HG02840 (cell line): Measurements from ENCODE around the gene SCN5A.

Experiments used
- ATAC-seq: cut with Tn5 transposase; IDR thresholded peaks from one replicate; pipeline ENCODE4 v1.9.1; 2021; ENCODE audit warnings: mild to moderate bottlenecking, moderate library complexity, moderate number of reproducible peaks; ENCODE audit not compliant: unreplicated experiment, low FRiP score

Gene SCN5A

DNA sequence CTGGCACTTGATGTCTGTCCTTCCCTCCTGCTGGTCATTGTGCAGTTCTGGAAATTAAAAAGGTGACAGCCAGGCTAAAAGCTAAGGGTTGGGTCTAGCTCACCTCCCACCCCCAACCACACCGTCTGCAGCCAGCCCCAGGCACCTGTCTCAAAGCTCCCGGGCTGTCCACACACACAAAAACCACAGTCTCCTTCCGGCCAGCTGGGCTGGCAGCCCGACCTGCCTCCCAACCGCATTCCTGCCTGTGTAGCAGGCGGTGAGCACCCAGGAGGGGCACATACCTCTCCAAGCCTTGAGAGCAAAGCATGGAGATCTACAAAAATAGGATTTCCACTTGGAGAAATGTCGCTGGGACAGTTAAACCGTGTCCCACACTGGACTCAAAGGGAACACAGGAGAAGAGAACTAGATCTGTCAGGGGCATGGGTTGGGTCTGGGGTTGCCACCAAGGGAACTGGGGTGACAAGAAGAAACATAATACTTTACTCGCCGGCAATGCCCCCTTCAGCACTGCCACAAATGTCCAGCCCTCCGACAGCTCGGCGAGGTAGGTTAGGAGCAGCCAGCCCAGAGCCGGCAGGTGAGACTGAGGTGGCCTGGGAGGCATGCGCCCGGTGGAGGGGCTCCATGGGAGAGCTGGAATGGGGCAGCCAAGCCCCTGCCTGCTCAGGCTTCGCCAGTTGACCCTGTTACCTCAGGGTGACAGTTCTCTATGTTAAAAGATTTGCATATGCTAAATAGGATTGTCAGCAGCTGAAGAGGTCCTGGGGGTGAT is 101.1 kb downstream of the SCN5A start:
- ATAC-seq, result no peak

DNA sequence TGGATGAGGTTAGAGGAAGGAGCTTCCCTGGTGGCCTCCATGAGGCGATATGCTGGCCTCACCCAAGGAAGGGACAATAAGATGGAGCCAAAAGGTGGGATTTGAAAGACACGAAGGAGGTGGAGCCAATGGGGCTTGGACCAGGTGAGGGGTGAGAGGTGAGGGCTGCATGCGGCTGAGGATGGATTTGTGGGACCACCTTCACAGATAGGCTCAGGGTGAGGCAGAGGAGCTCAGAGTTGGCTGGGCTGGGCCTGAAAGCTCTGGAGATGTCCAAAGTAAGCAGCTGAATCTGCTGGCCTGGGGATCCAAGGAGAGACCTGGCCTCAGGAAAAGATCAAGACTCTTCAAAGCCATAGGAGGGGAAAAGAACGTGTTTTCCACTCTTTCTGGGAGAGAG is 103.5 kb downstream of the SCN5A start:
- no peak for ATAC-seq

DNA sequence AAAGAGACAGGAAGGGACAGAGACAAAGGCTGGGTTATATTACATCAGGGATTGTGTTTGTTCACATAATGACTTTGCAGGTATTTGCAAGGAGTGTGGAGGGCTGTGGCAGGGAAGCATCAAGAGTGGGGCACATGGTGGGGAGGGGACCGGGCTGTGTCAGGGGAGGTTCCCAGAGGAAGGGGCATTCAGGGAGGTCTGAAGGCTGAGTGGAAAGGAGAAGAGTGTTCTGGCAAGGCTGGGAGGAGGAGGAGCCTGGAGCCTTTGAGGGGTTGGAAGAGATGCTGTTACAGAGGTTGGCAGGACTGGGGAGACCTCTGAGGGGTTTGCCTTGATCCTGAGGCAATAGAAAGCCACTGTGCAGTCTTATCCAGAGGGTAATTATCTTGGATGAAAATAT is 103.9 kb downstream of the SCN5A start:
- no peak for ATAC-seq

DNA sequence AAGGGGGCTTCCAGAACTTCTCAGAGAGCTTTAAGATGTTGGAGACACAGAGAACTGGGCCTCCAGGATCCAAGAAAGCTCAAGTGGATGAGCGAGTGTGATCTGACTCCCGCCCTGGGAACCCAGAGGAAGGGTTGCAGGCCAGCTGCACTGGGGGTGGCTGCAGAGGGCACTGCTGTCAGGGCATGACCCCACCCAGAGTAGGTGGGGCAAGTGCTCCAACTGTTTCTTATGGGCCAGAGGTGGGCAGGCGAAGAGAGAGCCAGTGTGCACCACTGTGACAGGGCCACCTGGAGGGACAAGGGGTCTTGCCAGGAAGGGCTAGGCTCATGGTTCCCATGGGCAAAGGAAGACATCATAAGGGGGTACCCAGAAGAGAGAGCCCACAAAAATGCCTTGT is 104.6 kb downstream of the SCN5A start:
- no peak for ATAC-seq

DNA sequence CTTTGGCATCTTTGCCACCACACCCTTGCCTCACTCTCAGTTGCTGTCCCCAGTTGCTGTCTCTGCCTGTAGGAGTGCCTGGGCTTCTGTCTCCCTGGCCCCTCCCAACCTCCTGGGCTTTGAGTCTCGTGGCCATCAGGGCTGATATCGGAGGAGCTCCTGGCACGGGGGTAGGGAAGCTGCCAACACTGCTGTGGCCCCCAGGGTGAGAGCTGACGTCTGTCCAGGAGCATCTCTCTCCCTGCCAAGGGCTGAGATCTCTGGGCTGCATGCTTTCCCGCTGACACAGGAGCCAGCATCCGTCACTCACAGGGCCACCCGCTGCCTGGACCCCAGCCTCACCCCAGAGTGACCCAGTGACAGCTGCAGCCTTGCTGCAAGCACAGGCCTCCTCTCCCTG is 105.9 kb downstream of the SCN5A start:
- ATAC-seq, result no peak

DNA sequence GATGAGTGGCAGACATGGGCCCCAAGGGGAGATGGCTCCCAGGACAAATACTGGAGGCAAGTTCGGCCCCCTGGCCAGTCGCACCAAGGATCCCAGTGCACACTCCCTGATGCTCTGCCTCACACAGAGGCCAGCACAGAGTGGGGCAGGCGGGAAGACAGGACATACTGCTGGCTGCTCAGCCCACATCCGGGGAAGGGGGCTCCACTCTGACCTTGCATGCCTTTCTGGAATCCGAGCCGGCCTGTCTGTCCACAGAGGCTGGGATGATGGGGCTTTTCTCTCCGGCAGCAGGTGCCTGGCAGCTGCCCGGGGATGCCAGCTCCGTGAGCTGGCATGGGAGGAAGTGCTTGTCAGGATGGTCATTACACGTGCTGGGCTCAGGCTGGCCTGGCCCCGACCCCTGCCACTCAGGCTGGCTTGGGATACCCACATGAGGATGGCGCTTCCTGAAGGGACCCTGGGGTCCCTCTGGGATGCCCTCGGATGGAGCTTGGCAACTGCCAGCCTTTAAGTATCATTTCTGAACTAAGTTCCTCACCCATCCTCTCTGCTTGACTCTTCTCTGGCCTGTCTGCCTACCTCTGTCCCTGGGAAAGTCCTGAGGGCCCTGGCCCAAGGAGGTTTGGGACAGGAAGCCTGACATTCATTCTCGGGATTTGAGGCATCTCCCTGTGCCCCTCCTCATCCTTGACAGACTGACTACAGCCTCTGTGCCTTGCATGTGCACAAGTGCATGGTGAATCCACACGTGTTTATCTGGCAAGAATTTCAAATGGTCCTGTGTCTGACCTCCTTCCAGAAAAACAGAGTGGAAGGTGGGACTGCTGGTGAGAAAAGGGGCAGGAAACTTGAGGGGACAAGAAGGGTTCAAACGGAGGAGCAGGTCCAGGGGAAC is 106.8 kb downstream of the SCN5A start:
- no peak for ATAC-seq

DNA sequence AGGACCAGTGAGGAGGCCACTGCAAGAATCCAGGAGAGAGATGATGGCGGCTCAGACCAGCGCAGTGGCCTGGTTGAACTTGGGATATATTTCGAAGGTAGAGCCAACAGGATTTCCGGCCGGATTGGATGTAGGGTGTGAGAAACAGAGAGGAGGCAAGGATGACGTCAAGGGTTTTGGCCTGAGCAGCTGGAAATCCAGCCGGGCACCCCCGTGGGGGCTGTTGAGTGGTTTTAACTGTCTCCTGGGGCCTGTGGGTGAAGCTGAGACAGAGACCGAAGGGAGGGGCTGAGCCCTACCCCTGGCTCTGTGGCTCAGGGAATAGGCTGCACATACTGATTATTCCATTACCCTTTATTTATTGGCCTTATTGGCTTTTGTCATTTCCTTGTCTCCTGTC is 107.7 kb downstream of the SCN5A start:
- ATAC-seq, result no peak

DNA sequence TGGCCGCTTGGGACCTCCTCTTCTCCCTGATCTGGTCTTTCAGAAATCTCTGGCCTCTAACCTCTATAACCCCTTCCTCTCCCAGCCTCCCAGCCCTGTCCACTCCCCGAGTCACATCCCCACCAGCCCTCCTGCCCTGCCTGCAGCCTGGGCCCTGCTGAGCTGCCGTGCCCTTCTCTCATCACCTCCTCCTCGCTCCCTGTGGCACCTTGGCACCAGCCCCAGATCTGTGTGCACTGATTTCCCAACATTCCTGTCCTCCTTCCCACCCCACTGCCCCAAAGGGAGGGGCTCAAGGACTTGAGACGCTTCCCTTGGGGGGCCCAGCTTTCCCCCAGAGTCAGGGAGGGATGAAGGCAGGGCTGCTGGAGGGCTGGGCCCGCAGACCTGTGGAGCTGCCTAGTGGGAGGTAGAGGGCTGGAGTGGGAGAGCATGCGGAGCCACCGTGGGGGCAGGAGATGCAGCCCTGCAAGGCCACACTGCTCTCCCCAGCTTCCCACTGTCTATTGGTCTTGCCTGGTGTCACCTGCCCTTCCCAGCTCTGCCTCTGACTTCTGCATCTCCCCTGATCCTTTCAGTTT is 110.6 kb downstream of the SCN5A start:
- no peak for ATAC-seq

DNA sequence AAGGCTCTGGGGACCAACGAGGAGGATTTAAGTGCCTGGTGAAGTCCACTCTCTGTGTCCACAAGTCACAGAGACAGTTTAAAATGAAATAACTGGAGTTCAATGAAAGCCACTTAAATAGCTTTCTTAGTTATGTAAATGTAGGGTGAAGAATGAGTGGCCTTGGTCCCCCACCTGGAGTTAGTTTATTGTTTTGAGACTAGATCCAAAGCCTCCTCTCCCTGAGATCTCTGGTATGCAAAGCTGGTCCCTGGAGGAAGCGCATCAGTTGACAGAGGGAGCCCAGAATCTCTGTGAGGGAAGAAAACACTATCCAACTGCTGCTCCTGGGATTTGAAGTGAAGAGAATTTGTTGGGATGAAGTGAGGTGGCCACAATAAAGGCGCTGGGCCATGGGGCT is 112.8 kb downstream of the SCN5A start:
- ATAC-seq, result no peak

DNA sequence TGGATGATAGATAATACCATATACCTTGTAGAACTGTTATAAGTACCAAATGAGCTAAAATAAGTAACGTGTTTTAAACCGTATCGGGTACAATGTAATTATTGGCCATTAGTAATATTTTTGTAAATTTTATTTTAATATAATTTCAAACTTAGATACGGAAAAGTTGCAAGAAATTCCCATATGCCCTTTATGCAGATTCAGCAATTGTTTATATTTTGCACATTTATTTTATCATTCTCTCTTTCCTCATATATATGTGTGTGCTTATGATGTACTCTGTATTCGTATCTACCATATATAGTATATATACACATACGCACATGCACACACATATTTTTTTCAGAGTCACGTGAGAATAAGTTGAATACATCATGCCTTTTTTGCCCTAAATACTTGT is 114.9 kb downstream of the SCN5A start:
- ATAC-seq, result no peak

DNA sequence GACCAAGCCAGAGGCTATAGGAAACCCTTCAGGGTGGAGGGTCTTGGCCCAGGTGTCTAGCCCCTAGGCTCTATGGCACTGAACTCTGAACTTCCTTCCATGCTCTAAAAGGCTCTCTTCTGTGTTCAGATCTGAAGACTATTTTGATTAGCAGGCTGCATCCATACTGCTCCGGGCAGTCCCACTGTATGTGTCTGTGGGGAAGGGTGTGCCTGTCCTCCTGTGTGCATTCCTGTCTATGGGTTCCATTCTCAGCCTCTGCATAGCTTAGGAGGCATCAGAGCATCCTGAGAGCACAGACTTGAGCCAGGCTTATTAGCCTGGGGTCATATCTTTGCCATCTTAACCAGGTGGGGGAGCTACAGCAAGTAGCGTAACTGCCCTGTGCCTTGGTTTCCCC is 115.3 kb downstream of the SCN5A start:
- ATAC-seq, result no peak

DNA sequence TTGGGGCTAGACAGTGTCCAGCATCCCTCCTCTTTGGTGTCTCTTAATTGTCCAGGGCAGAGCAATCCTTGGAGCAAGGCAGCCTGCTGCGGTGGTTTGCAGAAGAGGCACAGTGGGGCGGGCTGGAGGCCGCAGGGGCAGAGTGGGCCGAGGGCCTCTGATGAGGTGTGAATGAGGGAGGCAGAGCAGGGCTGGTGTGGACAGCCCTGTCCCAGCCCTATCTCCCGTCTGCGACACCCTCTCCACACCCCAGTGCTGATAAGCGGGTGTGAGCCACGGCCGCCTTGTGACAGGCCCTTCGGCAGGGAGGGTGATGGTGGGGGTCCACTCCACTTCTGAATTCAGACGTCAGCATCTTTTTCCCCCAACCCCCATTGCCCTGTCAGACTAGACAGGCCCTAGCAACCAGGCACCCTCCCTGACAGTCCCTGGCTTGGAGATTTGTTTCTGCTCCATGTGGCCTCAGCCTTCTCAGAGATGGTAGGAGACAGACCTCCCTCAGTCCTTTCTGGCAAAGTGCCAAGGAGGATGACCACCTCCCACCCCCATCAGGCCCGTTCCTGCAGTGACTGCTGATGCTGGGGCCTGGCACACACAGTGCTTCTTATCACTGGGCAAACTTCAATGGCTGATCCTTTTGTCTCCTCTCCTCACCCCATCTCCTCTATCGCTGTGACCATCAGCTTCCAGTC is 116.1 kb downstream of the SCN5A start:
- no peak for ATAC-seq

DNA sequence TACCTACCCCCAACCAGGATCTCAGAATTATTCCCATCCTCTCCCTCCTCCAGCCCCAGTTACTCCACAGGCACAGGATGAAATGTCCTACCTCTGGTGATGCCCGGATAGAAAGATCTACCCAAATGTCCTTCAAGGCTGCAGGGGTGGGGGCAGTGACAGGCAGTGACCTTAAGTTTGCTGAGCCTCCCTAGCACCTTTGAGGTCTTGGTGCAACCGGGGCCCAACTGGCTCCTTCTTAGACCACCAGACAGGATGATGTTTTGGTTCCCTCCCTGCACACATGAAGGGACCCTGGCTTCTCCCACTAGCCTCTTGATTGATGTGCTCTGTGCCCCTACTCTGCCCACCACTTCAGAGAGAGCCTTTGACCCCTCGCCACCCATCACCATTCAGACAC is 117.0 kb downstream of the SCN5A start:
- no peak for ATAC-seq

DNA sequence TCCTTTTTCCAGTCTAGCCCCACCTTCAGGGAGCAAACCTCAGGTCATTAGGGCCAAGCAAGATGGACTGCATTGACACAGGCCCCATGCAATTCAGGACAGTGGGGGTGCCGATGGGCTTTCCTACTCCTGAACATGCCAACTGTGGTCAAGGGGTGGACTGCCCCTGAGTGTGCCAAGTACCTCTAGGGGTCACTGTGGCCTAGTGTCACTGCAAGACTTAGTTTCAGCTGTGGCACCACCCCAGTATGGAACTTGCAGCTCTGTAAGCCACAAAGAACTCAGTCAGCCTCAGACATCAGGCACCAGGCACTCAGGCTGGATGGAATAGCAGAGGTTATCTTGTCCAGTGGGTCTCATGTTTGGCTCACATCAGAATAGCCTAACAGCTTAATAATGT is 121.0 kb downstream of the SCN5A start:
- no peak for ATAC-seq

DNA sequence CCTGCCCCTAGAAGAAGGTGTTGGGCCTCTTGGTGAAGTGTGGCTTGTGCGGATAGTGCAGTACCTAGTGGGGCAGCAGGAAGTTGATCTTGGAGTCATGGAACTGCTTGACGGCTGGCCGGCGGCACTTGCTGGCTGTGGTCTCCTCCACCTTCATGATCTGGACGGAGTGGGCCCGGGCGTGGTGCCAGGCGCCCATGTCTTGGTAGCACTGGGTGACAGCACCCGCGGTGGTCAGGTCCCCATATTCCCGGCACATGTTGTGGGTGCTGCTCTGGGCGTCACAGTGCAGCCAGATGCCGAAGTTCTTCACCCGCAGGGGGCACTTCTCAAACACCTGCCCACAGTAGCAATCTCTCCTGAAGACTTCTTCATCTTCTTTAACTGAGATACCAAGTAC is 122.7 kb downstream of the SCN5A start:
- ATAC-seq, result no peak

DNA sequence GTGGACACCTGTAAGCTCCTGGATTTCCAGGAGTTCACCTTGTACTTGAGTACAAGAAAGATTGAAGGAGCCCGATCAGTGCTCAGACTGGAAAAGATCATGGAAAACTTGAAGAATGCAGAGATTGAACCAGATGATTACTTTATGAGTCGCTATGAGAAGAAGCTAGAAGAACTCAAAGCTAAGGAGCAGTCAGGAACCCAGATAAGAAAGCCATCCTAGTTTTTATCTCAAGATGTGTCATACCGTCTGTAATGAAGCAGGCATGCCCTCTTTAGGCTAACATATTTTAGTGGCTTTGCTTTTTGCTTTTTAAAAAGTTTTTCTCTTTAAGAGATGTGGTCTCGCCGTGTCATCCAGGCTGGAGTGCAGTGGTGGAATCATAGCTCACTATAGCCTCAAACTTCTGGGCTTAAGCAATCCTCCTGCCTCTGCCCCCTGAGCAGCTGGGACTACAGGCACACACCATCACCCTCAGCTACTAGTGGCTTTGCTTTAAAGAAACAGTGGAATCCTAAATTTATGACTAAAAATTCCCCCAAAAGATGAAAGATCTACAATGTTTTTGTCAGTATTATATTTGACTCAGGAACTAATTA is 125.2 kb downstream of the SCN5A start:
- ATAC-seq, result no peak

DNA sequence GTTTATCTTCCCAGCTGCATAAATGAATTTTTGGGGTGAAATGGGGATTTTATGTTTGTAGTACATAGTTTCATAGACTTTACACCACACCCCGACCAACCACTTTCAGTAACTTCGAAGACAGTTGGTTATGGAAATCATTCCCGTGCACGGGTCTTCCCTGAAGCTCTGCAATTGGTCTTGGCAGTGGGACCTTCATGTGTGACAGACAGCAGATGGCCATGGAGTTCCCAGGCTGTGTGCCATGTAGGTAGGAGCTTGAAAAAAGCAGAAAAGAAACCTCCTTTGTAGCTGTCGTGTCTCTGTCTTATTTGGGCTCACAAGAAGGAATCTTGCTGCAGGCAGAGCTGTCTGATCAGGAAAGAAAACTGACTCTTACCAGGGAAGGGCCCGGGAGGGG is 127.5 kb downstream of the SCN5A start:
- ATAC-seq, result no peak

DNA sequence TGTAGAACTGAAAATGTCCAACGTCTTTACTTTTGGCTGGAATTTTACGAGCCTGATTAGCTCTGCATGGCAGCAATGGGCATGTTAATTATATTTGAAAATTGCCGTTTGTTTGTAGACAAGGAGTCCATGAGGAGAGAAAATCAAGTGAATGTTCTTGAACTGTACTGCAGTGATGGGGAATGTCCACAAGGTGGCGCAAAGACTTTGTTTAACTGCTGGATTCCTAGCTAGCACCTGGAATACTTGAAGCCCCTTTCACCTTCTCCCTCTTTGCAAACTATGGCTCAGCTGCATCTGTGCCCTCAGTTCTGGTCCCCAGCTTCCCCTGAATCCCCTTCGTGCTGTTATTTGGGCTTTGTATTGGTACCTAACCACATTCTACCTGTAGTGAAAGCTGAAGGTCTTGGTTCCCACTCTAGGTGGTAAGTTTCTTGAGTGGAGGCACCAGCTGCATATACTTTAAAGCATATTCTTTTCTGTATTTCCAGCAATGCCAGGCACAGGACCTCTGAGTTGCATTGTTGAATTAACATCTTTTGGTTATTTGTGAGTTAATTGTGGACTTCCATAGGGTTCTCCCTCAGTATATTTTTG is 128.0 kb downstream of the SCN5A start:
- no peak for ATAC-seq

DNA sequence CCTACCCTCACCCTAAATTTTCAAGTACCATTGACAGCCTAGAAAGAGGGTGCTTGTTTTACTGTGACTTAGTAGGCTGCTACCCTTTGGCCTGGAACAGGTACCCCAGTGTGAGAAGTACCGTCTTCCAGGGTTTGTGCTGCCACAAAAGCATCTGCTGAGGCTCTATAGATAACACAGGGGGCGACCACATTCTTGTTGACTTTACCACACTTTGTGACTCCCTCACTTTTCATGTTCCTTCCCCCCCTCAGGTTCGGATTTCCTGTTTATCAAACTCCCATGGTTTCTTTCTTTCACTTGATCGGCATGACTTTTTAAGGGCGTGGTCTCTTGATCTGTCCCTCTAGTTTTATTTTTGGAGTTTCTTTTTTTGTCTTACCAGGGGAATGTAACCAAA is 129.8 kb downstream of the SCN5A start:
- ATAC-seq, result no peak

DNA sequence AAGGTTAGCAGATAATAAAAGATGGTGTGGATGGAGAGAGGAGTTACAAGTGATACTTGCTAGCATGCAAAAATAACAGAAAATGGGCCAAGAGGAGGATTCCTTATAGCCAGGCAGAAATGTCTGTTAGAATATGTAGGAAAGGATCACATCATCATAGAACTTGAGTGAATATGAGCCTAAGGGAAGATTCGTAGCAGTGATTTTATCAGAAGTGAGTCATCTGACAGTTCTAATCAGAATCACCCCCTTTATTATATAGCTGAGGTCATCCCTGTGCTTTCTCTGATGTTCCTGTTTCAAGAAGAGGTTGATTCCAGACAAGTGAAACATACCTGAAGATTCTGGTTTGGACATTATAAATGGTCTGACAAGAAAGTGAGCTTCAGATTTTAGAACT is 130.5 kb downstream of the SCN5A start:
- no peak for ATAC-seq
